Activated CD8-positive, alpha-beta memory T cell treated with anti-CD3 and anti-CD28 coated beads, Interleukin-2, amount 50 U/mL, for 24 hours (primary cell): ENCODE data around the gene NBAS.
A peak's percentile ranks its signal among the peaks of the same experiment; 100 is the strongest.
"Not testable (repeated sequence)": the region's sequence is repeated elsewhere in the genome, so short reads cannot be mapped to it uniquely, and the experiment has no call there.

Source experiments
- DNase-seq: peaks from one replicate; pipeline ENCODE4 v3.0.0-alpha.2; 2020; ENCODE audit errors: extremely low read depth

NBAS gene

DNA sequence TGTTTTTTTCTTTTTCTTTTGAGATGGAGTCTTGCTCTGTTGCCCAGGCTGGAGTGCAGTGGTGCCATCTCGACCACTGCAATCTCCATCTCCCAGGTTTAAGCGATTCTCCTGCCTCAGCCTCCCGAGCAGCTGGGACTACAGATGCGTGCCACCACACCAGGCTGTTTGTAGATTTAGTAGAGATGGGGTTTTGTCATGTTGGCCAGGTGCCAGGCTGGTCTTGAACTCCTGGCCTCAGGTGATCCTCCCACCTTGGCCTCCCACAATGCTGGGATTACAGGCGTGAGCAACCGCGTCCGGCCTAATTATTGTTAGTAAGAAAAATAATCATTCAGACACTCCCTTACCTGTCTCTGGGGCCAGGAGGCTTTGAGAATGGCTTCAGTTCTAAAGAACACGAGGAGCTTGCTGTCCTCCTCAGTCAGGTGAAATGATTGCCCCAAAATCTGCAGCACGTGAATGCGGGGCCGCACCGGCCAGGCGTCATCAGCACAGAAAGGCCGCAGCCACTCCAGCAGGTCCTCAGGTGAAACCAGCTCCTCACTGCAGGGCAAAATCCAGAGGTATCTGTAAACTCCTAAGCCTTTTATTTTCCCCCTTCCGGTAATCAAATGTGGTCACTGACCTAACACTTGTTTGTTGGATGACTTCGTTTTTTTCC, 342.6 kb downstream of the NBAS start:
- no peak for DNase-seq

DNA sequence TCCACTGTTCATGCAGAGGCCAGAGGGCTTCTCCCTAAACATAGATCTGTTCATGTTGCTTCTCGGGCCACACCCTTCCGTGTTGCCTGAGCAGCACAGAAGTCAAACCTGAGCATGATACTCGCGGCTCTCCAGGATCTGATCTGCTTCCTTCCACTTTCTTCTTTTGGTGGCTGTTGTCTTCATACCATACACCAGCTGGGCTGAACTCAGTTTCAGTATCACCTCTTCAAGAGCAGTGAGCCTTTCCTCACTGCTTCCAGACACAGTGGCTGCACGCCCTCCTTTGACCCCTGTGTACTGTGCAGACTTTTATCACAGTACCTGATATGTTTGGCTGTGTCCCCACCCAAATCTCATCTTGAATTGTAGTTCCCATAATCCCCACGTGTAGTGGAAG, 348.9 kb downstream of the NBAS start:
- DNase-seq = no peak

DNA sequence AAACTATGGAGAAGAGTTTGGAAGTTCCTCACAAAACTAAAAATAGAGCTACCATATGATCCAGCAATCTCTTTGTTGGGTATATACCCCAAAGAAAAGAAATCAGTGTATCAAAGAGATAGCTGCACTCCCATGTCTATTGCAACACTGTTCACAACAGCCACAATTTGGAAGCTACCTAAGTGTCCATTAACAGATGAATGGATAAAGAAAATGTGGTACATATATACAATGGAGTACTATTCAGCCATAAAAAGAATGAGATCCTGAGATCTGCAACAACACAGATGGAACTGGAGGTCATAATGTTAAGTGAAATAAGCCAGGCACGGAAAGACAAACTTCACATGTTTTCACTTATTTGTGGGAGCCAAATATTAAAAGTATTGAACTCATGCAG, 350.6 kb downstream of the NBAS start:
- not testable (repeated sequence) for DNase-seq

DNA sequence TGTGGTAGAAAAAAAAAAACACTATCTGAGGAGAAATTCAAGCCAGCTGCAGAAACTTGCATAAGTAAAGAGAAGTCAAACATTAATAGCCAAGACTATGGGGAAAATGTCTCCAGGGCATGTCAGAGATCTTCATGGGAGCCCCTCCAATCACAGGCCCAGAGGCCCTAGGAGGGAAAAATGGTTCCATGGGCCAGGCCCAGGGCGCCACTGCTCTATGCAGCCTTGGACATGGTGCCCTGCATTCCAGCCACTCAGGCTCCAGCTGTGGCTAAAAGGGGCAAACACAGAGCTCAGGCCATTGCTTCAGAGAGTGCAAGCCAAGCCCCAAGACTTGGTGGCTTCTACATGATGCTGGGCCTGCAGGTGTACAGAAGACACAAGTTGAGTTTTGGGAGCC, 354.7 kb downstream of the NBAS start:
- DNase-seq = no peak

DNA sequence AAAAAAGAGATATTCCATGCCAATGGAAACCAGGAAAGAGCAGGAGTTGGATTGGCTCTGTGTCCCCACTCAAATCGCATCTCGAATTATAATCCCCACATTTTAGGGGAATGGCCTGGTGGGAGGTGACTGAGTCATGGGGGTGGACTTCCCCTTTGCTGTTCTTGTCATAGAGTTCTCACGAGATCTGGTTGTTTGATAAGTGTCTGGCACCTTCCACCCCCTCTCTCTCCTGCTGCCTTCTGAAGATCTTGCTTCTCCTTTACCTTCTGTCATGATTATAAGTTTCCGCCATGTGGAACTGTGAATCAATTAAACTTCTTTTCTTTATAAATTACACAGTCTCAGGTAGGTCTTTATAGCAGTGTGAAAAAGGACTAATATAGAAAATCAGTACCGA, 355.6 kb downstream of the NBAS start:
- DNase-seq = no peak

DNA sequence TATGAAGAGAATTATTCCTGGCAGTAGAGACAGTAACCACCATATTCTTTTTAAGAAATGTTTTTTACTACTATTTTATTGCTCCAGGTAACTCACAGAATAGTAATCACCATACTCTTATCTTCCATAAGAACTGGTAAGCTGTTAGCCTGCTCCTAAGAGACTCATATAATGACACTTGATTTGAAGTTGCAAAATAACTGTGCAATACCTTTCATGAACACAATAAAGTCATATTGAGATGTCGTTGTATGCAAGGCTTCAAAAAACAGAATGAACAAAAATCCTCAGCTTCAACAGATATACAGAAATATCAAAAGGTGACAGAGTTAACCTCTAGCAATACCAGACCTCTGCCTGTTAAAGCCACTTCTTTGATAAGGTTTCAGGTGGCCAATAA, 360.1 kb downstream of the NBAS start:
- no peak for DNase-seq

DNA sequence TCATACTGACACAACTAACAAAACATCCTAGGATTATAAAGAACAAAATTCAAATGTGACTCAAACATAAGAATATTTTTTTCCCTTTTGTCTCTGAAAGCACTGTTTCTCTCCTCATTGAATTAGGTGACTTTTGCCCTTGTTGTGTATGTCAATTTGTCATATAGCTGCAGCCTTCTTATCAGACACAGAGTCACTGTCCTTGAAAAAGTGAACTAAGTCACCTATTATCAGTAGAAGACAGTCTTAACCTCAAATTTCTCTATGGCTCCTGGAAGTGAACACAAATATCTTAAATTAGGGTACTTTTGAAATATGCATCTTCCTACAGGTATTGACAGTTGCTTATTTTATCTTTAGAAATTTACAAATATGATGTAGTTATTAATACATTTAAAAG, 360.6 kb downstream of the NBAS start:
- no peak for DNase-seq

DNA sequence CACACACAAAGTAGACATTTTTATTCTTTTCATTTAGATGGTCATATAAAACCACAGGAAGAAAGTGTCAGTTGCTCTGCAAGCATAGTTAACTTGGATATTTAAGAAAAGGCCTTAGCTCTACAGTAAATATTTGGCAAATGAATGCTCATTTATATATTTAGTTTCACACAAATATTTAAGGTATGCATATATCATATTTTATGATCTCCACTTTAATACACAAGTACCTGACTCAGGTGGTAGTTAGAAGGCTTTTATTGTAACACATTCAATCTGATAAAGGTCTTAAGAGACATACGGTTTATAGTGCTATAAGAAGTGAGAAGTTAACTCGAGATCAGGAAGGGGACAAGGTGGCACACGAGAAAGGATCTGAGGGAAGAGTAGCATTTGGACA, 363.1 kb downstream of the NBAS start:
- DNase-seq = no peak

DNA sequence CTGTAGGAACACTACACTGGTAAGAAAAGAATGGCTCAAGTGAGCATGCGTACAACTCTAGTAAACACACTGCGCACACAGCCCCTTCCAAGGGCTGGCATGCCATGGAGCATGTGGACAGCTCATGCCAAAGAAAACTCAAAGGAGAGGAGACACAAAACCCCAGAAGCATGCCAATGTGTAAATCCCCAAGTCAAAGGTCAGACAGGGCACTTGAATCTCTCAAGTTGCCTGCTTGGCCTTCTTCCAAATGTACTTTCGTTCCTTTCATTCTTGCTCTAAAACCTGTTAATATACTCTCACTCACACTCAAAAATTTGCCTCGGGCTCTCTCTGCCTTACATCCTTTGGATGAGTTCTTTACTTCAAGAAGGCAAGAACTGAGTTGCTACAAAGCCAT, 365.3 kb downstream of the NBAS start:
- DNase-seq = no peak

DNA sequence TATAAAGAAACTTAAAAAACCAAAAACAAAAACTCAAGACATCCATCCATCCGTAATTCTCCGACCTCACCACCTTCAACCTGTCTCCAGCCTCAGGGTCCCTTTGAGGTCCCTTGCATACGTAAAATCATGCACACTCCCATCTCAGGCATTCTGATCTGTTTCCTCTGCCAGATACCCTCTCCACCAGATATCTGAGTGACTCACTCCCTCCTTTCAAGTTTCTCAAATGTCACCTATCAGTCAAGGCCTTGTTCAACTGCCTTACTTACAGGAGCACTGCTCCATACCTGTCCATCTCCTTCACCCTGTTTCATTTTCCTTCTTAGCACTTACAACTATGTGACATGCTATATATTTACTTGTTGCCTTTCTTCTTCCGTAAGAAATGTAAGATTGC, 369.3 kb downstream of the NBAS start:
- DNase-seq = no peak

DNA sequence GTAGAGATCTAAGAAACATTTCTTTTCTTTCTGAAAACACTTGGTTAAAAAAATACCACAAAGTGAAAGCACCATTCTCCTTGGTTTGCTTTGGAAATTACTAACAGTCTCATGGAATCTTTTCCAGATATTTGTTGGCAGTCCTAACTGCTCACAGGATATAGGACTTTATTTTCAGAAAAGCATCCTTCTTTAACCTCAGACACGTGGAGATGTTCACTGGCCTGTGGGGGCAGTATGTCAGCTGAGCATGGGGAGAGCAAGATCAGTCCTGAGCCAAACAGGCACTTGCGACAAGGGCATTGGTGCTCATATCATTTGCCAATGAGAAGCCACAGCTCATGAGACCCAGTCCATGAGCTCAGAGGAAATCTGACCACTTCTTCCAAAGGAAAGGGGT, 371.9 kb downstream of the NBAS start:
- no peak for DNase-seq

DNA sequence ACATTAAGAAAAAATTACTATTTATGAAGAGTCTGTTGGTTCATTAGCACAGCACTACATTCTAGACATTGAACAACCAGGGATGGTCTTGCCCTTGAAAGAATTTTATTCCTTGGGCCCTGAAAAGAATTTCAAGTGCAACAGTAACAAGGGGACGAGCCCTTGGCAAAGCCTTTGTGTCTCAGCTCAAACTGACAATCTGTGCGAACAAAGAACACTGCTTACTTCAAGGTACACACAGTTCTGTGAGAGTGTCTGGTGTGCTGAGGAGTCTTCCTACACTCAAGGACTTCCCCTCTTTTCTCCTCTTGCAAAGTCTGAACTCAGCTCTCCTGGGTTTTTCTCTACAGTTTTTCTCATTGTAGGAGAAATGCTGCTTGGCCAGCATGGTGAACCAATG, 373.4 kb downstream of the NBAS start:
- DNase-seq = no peak

DNA sequence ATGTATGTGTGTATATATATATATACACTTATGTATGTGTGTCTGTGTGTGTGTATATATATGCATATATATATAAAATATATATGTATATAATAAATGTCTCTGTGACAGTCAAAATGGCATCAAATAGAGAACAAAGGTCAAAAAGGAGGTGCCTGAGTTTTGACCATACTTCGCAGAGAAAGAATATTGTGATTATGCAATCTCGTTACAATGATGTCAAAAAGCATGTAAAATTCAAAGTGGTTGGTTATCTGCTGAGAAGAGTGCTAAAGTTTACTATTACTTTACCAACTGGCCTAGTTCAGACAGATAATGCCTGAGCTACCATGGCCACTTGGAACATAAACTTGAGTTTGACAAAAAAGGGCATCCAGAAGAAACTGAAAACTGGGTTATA, 375.0 kb downstream of the NBAS start:
- no peak for DNase-seq

DNA sequence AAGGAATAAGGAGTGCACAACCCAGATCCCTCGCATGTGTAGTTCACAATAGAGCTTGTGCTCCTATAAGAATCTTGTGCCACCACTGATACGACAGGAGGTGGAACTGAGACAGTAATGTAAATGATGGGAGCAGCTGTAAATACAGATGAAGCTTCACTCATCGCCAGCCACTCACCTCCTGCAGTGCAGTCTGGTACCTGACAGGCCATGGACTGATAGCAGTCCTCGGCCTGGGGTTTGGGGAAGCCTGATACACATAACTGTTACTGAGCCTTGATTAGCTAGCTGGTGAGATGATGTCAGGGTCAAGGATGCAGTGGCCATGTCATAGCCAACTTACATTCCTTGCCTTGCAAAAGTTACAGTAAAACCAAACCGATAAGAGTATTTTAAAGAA, 376.6 kb downstream of the NBAS start:
- DNase-seq = no peak

DNA sequence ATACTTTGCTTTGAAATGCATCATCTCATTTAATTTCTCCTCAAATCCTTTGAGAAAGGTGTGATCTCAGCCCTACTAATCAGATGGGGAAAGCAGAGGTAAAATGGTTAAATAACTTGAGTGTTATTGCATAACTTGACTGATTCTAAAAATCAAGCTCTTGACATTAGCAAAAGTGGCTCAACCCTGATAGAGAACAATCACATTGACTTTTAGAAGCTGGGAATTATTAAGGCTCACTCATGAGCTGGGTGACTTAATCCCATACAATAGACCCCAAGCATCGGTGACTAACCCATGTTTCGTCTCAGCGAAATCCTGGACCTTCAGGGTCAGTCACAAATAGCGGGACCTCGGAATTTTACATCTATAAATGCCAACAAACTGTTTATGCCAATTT, 378.9 kb downstream of the NBAS start:
- no peak for DNase-seq

DNA sequence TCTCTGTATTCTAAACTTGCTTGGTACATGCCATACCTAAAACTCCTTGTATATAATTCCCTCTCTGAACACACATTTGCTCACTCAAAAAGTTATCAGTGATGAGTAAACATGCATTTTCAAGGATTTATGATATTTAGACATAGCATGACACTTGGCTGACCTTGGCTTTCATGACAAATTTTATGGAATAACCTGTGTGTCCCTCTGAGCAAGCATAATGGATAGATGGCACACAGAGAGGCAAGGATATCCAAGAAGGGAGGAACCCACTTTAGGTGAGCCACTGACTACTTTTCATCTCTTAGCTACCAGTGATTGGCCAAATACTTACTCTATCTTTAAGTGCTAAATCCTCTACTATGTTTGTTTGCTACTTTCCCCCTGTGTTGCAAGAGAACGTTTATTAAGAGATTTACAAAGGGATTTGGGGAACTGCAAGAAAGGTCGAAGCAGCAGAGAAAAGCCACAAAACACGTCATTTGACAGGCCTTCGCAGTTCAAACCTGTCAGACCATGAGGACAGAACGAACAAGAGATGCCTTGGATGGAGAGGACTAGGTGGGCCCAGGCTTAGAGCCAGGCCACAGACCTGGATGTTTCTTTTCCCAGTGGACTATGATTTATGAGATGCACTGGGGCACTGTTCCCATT, 379.9 kb downstream of the NBAS start:
- DNase-seq = no peak

DNA sequence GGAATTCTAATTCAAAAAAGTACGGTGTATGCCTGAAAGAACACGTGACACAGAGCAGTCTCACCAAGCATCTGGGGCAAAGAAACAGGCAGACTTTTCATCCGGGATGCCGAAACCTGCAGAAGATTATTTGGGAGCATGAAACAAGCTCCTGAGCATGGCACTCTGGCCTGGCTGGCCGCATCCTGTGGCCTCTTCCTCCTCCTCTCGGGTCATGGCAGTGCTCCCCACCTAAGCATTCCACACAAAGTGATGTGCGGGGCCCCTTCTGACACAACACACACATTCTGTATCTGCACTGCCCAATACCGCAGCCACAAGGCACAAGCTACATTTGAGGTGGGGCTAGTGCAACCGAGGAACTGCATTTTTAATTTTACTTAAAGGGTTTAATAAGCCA, 380.8 kb downstream of the NBAS start:
- DNase-seq = no peak

DNA sequence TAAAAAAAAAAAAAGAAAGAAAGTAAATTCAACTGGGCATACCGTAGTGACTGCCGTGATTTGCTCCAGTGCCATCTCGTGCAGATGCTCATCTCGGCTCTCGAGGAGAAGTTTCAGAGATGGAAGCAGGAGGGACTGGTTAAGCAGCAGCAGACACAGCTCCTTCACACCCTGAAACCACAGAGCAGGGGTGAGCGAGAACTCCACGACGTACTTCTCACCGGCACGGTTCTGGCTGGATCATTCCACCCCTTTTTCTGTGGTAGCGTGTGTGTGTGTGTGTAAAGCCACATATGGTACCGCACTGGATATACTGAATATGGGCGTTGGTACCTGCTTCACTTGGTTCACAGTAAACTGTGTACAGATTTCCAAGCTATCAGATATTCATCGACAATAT, 382.2 kb downstream of the NBAS start:
- DNase-seq = no peak

DNA sequence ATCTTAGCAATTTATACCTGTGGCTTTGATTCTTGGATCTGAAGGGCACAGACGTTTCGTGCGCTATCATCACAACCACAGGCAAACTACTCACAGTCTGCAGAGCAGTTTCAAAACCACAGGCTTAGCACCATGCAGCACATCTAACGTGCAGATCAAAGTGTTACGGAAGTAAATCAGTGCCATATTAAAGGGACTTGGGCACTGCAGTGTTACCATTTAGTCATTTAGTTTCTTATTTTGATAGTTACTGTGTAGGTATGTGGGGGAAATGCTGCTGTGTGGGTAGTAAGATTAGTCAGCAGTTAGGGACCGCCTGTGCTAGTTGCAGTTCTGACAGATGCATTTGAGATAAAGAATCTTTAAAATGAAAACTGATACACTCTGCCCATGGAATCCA, 384.0 kb downstream of the NBAS start:
- DNase-seq = peak; percentile 47

DNA sequence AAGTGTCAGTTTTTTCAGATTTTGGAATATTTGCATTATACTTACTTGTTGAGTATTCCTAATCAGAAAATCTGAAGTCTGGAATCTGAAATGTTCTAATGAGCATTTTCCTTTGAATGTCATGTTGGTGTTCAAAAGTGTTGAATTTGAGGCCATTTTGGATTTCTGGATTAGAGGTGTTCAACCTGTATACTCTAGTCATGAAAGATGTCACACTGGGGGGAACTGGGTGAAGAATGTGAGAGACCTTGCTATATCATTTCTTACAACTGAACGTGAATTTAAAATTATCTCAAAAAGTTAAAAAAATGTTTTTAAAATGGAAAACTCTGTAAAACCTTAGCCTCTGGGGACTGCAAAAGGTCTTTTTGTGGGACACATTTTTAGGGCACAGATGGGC, 384.5 kb downstream of the NBAS start:
- no peak for DNase-seq

DNA sequence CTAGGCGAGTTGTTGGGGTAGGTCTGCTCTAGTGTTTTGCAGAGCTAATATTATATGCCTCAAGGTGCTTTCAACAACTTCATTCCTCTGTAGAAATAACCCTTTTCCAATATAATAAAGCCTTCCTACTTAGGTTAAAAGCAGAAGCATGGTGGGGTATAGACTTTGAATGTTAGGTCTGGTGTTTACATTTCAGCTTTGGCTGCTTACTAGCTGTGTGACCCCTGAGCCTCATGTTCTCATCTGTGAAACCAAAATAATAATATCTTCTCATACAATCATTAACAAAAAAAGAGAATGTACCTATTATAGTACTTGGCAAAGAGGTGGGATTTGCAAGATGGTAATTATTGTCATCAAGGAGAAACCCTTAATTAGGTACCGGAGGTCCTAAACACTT, 386.6 kb downstream of the NBAS start:
- DNase-seq = no peak

DNA sequence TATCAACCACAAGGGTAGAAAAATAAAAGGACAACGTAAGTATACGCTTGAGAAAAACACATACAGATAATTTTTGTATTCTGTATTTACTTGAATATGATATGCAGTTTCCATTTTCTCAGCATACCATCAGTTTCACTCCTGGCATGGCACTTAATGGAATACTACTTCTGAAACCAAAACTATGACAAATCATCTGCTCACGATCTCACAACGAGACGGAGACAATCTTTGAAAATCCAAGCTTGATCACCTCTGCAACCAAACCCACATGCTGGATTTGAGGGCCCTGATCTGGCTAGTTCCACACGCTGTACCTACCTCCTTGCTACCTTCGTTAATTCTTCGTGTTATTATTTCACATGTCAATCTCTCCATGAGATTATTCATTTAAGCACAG, 387.6 kb downstream of the NBAS start:
- DNase-seq = no peak

DNA sequence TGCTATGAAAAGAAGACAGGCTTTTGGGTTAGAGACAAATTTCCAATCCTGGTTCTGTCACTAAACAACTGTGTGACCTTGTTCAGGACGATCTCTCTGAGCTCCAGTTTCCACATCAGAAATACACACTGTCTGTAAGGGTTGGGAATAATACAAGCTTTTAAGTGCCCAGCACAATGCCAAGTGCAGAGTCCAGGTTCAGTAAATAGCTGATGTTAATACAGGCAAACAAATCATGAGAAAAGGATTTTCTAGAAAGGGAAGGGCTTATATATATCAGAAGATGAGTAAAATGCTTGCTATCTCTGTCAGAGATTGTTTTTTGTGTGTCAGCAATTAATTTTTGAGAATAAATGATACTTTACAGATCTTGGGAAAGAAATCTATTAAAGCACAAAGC, 388.3 kb downstream of the NBAS start:
- no peak for DNase-seq
